GM21723 (cell line): Measurements from ENCODE around the gene TRAF2.

Source experiments
- ATAC-seq: cut with Tn5 transposase; IDR thresholded peaks from one replicate; pipeline ENCODE4 v1.9.1; 2021; ENCODE audit warnings: mild to moderate bottlenecking, moderate library complexity; ENCODE audit not compliant: unreplicated experiment

TRAF2 gene

DNA sequence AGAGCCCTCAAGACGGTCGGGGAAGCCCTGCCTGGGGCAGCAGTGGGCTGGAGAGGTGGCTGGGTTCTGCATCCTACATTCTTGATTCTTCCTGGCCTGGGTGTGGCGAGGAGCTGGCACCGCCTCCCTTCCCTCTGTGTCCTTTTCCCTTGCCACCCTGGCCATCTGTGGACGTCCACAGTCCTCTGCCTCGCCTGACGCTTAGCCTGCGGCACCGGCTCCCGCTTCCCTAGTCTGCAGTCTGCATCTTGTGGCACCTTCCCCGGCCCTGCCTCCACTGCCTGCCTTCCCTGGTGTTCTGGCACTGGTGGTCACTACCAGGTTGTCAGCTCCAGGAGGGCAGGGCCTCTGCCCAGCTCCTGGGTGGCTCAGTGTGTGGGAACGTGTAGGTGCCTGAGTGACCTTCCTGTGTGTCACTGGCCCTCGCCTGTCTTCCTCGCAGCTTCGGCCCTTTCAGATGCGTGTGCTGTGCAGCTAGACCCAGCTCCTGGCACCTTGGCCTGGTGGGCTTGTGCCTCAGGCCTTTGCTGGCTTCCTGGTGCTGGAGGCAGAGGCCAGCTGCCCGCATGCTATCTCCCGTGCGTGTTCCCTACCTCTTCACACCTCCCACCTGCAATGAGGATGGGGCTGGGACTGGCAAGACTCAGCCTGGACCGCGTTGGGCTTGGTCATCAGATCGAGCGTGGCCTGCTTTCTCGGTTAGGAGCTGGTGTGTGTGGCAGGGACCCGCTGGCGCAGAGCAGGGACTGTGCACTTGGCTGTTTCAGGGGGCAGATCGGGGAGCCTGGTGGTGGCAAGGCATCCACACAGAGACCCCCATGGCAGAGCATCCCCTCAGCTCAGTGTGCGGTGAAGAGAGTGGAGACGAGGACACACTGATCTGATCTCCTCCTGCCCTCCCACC is 20.9 kb downstream of the TRAF2 start:
- ATAC-seq = no peak

DNA sequence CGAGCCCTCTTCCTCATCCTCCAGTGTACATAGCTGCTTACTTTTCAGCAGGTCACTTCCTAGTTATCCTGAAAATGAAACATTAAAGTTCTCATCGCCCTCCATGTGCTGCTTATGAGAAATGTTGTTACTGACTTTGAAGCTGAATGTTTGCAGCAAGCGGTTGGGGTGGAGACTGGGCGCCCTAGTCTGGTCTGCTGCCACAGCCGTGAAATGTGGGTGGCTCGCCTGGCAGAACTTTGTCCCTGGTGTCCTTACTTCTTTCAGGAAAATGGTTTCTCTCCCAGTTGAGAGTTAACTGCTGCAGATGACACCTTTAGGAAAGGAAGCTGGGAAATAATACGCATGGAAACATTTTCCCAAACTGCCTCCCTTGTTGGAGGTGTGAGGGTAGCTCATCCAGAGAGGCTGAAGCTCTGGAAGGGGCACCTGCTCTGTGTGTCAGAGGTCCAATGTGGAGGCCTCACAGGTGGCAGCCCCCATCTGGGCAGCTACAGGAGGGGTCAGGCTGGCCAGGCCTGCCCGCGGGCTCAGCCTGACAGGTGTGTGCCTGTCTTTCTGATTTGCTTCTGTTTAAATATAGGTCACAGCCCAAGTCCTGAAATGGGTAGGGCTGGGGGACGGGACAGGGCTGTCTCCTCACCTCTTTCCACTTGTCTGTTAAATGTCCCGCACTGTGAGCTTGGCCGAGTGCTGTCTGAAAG is 24.0 kb downstream of the TRAF2 start:
- no peak for ATAC-seq

DNA sequence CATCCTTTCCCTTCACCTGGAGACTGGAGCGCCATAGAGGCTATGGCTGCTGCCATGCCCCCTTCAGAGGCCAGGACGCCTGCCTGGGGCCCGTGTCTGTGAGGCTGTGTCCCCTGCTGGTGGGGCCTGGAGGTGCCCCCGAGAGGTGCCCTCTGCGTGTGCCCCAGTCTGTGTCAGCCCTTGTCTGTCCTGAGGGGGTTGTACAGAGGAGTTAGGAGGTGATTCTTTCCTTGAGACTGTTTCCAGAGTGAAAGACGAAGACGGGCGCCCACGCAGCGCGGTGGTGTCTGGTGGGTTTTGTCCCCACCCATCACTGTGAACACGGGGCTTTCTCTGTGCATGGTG is 24.6 kb downstream of the TRAF2 start:
- no peak for ATAC-seq

DNA sequence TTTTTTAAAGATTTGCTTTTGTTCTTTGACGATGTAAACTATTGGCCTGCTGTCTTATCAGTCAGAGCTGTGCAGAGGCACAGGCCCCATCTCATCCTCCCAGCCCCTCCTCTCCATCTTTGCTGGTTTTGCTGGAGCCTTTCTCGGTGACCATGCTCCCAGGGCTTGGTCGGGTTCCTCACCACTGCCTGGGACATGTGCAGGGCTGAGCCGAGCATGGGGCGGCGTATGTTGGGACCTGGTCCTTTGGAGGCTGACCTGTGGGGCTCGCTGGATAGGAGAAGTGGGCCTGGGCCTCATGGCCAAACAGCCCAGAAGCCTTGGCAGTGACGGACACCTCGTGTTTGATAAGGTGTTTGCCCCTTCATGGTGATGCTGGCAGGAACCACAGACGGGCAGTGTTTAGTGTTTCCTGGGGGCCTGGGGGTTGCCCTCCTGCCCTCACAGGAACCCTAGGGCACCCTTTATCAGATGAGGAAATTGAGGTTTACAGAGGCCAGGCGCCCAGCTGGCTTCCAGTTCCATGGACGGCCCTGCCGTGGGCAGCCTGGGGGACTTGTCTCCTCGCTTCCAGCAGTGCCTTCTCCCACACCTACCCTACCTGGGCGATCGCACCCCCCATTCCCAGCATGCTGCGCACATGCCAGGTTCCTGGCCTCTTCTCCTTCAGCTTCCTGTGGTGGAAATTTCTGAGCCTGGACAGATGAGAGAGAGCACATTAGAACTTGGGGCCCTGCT is 27.6 kb downstream of the TRAF2 start:
- ATAC-seq = no peak

DNA sequence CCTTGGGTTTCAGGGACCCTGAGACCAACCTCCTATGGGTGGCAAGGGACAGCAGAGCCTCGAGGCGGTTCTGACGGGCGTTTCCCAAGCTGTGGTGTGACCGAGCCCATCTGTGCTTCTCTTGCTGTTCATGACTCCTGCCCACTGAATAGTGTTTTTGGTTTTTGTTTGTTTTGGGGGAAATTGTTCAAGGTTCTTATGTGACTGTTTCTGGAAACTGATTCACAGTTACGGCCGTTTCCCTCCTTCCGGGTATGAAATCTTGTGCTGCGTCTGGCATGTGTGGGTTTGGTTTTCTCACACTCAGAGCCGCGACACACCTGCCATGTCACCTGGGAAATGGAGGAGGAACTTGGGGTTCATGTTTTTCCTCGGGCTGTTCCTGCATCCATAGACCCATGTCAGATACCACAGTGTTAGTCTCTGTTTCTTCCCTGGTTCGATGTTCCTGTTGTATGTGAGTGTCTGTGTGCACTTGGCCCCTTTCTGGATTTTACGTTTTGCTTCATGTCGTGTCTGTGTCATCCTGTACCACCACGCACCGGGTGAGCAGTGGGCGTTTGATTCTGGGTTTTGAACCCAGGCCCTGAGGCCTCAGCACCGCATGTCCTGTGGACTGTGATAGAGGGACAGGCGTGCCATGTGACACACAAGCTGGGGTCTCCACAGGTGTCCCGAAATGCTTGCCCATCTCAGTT is 29.5 kb downstream of the TRAF2 start:
- ATAC-seq = no peak

DNA sequence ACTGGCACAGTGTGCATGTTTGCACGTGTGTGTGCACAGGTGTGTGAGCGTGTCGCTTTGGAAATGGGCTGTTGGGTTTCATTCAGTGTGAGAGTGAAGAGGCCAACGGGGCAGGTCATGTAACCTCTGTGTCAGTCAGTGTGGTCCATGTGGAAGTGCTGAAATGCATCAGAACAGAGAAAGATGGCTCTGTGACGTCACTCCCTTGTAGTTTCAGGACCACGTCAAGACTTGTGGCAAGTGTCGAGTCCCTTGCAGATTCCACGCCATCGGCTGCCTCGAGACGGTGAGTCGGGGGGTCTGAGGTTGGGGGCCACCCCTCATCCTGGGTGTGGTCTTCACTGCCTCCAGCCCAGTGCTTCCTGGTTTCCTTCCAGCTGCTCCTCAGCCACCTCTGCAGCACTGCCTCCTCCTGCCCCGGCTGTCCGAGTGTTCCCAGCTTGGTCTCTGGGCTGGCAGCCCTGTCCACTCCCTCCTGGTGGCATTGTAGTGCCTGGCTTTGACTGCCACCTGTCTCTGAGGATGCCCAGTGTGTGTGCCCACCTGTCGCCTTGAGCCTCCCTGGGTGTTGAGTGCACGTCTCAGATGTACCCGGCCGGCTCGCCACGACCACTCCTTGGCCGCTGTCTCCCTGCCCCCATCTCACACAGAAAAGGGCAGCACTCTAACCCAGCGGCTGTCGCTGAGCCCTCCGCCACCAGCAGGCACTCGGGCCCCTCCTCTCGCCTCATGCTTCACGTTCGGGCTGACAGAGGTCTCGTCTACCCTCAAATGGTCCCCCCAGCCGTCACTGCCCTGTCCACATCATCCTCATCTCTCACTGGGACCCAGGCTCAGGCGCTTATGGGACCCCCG is 30.2 kb downstream of the TRAF2 start:
- ATAC-seq = no peak

DNA sequence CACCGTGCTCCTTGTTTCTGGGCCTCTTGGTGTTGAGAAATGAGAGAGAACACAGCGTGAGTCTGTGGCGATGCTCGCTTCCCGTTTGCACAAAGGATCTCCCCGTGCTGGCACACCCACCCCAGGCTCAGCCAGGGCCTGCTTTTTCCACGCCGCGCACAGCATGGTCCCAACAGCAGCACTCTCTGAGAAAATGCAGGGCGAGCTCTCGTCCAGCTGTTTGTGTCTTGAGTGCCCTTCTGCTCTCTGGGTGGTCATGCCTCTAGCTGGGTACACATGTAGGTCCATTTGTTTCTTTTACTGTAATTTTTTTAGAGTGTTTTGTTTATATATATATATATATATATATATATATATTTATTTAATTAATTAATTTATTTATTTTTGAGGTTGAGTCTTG is 31.6 kb downstream of the TRAF2 start:
- no peak for ATAC-seq

DNA sequence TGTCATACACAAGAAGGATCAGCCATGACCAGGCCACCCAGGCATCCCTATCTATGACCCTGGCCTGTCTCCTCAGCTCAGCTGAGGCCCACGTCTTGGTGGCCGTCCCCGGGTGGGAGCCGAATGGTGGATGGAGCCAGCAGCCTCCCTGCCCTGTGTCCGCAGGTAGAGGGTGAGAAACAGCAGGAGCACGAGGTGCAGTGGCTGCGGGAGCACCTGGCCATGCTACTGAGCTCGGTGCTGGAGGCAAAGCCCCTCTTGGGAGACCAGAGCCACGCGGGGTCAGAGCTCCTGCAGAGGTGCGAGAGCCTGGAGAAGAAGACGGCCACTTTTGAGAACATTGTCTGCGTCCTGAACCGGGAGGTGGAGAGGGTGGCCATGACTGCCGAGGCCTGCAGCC is 33.8 kb downstream of the TRAF2 start:
- ATAC-seq = no peak

DNA sequence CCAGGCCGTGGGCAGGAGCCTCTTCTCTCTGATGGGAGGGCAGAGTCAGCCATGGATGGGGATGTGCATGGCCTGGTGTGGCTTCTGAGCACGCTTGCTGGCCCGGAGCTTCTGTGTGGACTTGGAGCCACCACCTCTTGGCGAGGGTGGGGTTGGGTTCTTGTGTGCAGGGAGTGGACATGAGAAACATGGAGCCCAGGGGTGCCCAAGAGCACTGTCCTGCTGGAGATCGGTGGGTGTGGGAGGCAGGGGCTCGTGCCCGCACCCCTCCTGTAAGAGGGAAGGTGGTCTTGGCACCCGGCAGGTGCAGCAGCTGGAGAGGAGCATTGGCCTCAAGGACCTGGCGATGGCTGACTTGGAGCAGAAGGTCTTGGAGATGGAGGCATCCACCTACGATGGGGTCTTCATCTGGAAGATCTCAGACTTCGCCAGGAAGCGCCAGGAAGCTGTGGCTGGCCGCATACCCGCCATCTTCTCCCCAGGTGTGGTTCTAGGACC is 34.5 kb downstream of the TRAF2 start:
- no peak for ATAC-seq

DNA sequence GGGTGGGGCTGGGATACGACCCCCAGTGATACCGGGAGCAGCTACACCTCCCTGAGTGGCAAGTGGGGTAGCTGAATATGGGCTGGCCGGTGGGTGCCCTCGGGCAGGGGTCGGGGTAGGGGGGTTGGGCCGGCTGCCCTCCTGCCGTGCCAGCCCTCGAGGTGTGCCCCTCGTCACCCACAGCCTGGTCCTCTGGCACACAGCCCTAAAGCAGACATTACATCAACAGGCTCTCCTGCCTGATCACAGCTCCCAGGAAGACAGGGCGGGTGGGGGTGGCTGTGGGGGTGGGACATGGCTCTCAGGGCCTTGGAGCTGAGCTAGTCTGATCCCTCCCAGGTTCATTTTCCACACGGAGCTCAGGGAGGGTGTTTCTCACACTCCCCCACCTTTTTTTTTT is 35.0 kb downstream of the TRAF2 start:
- ATAC-seq = no peak

DNA sequence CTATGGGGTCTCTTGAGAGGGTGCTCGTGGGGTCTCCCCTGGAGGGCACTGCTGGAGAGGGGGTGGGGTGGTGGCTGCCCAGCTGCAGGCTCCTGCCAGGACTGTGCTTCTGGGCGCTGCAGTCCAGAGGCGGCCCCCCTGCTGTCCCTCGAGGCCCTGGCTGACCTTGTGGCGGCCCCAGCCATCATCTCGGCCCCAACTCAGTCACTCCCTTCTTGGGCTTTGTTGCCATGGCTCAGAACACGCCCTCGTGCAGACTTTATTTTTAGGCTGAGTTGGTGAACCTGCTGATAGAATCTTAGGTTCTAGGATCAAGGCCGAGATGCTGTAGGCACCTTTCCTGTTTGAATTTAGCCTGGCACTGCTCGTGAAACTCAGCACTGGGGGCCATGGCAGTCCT is 35.4 kb downstream of the TRAF2 start:
- ATAC-seq = no peak

DNA sequence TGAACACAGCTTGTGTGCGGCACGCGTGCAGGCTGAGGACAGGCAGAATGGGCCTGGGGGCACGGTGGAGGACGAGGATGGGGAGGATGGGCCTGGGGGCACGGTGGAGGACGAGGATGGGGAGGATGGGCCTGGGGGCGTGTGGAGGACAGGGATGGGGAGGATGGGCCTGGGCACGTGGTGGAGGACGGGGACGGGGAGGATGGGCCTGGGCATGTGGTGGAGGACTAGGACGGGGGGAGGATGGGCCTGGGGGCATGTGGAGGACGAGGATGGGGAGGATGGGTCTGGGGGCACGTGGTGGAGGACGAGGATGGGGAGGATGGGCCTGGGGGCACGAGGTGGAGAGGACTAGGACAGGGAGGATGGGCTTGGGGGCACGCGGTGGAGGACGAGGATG is 36.2 kb downstream of the TRAF2 start:
- ATAC-seq = no peak

DNA sequence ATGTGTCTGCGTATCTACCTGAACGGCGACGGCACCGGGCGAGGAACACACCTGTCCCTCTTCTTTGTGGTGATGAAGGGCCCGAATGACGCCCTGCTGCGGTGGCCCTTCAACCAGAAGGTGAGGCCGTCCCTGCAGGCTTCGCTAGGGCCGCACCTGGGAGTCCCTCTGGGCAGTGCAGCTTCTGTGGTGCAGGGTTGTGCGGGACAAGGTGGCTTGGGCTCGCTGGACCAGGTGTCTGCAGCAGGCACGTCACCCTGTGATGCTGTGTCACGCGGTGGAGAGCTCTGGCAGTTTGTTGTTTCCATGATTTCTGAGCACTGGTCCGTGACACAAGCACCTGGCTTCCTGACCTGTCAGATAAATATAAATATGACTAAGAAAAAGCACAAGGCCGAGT is 37.6 kb downstream of the TRAF2 start:
- no peak for ATAC-seq

DNA sequence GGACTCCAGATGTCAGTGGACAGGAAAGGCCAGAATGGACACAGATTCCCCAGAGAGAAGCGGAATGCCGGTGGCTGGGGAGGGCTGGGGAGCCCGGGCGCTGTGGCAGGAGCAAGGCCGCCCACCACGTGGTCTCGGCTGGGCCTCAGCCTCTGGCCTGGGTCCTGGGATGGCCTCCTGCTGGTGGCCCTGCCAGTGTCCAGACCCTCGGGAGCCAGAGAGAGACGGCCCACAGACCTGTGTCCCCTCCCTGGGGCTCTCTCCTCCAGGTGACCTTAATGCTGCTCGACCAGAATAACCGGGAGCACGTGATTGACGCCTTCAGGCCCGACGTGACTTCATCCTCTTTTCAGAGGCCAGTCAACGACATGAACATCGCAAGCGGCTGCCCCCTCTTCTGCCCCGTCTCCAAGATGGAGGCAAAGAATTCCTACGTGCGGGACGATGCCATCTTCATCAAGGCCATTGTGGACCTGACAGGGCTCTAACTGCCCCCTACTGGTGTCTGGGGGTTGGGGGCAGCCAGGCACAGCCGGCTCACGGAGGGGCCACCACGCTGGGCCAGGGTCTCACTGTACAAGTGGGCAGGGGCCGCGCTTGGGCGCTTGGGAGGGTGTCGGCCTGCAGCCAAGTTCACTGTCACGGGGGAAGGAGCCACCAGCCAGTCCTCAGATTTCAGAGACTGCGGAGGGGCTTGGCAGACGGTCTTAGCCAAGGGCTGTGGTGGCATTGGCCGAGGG is 39.3 kb downstream of the TRAF2 start:
- no peak for ATAC-seq

DNA sequence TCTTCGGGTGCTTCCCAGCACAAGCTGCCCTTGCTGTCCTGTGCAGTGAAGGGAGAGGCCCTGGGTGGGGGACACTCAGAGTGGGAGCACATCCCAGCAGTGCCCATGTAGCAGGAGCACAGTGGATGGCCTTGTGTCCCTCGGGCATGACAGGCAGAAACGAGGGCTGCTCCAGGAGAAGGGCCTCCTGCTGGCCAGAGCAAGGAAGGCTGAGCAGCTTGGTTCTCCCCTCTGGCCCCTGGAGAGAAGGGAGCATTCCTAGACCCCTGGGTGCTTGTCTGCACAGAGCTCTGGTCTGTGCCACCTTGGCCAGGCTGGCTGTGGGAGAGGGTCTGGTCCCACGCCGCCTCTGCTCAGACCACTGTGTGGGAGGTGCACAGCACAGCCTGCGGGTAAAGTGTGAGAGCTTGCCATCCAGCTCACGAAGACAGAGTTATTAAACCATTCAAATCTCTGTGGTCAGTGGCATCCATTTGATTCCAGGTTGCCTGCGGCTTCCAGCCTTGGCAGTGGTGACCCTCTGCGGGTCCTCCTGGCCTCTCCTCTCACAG is 39.9 kb downstream of the TRAF2 start:
- no peak for ATAC-seq

DNA sequence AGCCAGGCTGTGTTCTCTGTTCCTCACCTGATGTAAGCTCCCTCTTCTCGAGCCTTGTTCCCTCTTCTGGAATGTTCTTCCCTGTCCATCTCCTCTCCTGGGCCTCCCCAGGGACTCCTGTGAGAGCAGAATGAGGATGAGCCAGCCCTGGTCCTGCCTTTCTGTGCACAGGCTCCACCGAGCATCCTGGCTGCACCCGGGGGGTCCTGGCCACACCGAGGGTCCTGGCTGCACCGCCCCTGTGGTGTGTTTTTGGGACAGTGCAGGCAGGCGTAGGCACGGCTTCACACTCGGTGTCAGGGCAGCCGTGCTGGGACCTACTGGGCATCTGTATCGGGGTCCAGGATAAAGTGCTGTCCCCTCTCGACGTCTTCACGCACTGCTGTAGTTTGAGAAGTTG is 40.4 kb downstream of the TRAF2 start:
- no peak for ATAC-seq

DNA sequence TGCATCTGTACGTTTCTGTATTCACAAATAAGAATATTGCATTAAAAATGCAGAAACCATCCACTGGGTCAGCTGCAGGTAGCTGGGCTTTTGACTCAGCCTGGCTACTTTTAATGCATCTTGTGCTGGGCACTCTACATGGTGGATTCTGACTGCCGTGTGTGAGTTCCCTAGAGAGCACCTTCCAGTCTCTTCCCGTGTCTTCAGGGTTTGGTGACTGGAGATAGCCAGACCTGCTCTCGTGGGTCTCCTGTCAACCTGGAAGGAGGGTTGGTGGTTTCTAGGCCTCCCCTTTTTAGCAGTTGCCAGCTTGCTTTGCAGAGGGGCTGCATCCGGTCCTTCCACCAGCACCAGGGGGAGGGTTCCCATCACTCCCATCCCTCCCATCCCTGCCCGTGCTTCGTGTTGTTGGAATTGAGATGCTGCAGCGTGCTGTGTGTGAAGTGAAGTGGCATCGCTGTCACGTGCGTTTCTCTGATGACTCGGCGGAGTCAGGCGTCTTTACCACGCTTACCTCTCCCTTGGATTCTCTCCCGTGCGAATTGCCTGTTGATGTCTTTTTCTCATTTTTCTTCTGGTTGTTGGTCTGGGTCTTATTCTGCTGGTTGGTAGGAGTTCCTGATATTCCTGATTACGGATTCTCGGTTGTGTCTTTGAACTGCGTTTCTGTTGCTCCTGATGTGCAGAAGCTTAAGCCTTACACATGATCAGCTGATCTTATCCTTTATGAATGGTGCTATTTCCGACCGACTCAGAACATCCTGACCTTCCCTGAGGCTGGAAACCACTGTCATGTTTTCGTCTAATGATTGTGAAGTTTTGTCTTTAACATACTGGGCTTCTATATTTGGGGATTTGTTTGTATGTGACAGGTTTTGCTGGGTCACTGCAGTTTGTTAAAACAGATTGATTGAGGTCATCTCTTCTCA is 41.3 kb downstream of the TRAF2 start:
- no peak for ATAC-seq

DNA sequence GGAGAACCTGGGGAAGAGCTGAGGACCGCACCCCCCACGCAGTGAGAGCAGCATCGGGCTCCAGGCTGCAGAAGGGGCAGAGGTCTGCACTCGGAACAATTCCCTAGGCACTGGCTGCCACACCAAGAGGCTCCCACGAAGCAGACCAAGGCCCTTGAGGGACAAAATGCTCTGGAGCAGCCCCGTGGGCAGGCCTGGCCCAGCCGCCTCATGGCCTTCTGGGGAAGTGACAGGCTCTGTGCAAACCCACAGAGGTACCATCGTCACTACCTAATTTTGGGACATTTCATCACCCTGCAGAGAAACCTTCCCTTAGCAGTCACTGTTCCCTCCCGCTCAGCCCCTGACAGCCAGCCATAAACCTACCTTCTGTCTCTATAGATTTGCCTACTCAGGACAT is 42.3 kb downstream of the TRAF2 start:
- no peak for ATAC-seq
